GM18519 (cell line): ENCODE results near the gene UBE2D1.
"Not testable (repeated sequence)": the region's sequence is repeated elsewhere in the genome, so short reads cannot be mapped to it uniquely, and the experiment has no call there.

Experiments
- ATAC-seq: cut with Tn5 transposase; IDR thresholded peaks from one replicate; pipeline ENCODE4 v1.9.1; 2021; ENCODE audit warnings: mild to moderate bottlenecking, moderate library complexity; ENCODE audit not compliant: unreplicated experiment, low FRiP score

Gene UBE2D1

GRCh38 chr10:58372607-58373441, 38.0 kb downstream of the UBE2D1 start:
- no peak for ATAC-seq

GRCh38 chr10:58373442-58373827, 38.6 kb downstream of the UBE2D1 start:
- ATAC-seq, result no peak

GRCh38 chr10:58382489-58382995, 47.7 kb downstream of the UBE2D1 start:
- no peak for ATAC-seq

GRCh38 chr10:58384095-58384494, 49.3 kb downstream of the UBE2D1 start:
- ATAC-seq, result peak; percentile 71

GRCh38 chr10:58384544-58384998, 49.8 kb downstream of the UBE2D1 start:
- no peak for ATAC-seq

- peak; percentile 64 for ATAC-seq
Measured at GRCh38 chr10:58384999-58385783, 50.4 kb downstream of the UBE2D1 start, which contains the start of gene TFAM. Gene TFAM (plus strand): TSS chr10:58385410. CDS start chr10:58385548, 138 bp downstream.

GRCh38 chr10:58385784-58386112, 50.9 kb downstream of the UBE2D1 start:
- ATAC-seq, result peak; percentile 1

- ATAC-seq, result no peak
Measured at GRCh38 chr10:58389024-58389423, 54.2 kb downstream of the UBE2D1 start.

- ATAC-seq, result no peak
Measured at GRCh38 chr10:58393317-58393716, 58.5 kb downstream of the UBE2D1 start.

- no peak for ATAC-seq
Measured at GRCh38 chr10:58394471-58394870, 59.7 kb downstream of the UBE2D1 start.

- no peak for ATAC-seq
Measured at GRCh38 chr10:58396057-58396456, 61.3 kb downstream of the UBE2D1 start.

- no peak for ATAC-seq
Measured at GRCh38 chr10:58397830-58398229, 63.0 kb downstream of the UBE2D1 start.

- no peak for ATAC-seq
Measured at GRCh38 chr10:58399410-58399809, 64.6 kb downstream of the UBE2D1 start.

- no peak for ATAC-seq
Measured at GRCh38 chr10:58400609-58401008, 65.8 kb downstream of the UBE2D1 start.

GRCh38 chr10:58404001-58404400, 69.2 kb downstream of the UBE2D1 start:
- no peak for ATAC-seq

GRCh38 chr10:58409956-58410610, 75.3 kb downstream of the UBE2D1 start:
- no peak for ATAC-seq

- no peak for ATAC-seq
Measured at GRCh38 chr10:58412502-58412961, 77.7 kb downstream of the UBE2D1 start.

GRCh38 chr10:58414270-58415041, 79.7 kb downstream of the UBE2D1 start:
- ATAC-seq, result no peak

GRCh38 chr10:58415757-58416156, 81.0 kb downstream of the UBE2D1 start:
- ATAC-seq, result no peak

- ATAC-seq, result not testable (repeated sequence)
Measured at GRCh38 chr10:58417902-58418301, 83.1 kb downstream of the UBE2D1 start.
